ENCODE results near the gene NAA25.
"Not testable (repeated sequence)": the region's sequence is repeated elsewhere in the genome, so short reads cannot be mapped to it uniquely, and the experiment has no call there.

NAA25 gene

DNA sequence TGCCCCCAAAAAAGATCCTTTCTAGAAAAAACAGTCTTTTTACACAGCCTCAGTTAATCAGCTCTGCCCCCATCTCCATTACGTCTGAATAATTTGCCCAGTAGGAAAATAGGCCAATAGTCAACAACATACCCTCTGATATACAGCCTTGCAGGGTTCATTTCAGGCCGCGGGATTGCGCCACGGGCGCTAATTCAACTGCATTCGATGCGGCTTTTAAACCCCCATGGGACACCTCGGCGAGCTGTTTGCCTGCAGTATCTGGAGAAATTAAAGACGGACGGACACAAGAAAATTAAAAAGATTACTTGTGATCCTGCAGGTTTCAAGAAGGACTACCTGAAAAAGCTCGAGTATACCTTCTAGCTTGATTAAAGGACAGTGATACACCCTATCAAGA is 59.2 kb downstream of the NAA25 start:
- no peak for DNase-seq

DNA sequence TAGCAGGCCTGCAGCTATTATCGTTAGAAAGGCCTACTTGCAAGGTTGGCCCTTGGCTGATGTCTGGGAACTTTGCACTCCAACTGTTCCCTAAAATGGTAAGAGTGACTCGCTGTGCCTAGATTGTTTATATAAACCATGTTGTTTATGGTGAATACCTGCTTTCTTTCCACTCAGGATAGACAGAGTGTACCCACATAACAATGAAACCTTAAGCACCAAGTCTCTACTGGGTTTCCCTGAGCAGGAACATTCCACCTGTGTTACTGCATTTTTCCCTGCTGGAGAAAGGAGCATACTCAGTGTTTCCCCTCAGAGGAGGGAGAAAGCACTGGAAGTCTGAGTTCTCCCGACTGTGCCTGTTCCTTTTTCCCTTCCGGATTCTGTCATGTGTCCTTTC is 62.6 kb downstream of the NAA25 start:
- DNase-seq = no peak

DNA sequence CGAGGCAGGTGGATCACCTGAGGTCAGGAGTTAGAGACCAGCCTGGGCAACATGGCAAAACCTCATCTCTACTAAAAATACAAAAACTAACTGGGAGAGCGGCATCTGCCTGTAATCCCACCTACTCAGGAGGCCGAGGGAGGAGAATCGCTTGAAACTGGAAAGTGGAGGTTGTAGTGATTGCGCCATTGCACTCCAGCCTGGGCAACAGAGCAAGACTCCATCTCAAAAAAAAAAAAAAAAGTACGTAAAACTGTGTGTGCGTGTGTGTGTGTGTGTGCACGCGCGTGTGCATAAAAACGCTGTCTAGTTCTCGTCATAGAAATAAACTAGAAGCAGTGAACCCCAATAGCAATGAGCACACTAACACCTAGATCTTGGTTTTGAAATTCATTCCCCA is 72.0 kb downstream of the NAA25 start:
- not testable (repeated sequence) for DNase-seq

DNA sequence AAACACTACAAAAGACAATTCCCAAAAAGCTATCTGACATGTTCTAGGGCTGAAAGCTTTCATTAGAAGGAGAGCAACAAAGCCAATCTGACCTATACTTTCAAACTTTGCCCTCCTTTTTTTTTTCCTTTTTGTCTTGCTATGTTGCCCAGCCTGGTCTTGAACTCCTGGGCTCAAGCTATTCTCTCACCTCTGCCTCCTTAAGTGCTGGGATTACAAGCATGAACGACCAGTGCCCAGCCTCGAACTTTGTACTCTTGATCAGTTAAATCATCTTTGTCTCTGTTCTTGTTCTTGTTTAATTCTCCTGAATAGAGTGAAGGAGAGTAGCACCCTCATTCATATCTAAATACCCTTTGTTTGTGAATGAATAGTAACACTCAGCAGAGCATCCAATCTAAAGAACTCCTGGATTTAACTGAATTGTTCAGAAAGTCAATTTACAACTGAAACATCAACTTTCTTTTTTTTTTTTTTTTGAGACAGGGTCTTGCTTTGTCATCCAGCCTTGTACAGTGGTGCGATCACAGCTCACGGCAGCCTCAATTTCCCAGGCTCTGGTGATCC is 73.3 kb downstream of the NAA25 start:
- DNase-seq = no peak

DNA sequence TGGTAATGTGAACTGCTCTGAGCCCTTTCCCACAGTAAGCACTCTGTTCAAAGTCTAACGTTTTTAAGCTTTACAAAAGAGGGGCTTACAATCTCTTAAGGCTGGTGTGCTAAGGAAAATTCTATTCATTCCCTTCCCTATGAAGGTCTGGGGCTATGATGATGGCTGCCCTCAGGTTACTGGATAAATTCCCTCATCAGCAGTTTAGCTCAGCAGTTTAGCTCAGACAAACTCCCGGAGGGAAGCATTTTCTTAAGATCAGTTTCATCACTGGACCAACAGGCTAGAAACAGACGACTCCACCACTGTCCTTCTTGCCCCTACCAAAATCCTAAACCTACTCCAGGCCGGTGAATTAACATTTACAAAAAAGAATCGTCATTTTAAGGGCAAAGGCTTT is 76.3 kb downstream of the NAA25 start:
- no peak for DNase-seq

DNA sequence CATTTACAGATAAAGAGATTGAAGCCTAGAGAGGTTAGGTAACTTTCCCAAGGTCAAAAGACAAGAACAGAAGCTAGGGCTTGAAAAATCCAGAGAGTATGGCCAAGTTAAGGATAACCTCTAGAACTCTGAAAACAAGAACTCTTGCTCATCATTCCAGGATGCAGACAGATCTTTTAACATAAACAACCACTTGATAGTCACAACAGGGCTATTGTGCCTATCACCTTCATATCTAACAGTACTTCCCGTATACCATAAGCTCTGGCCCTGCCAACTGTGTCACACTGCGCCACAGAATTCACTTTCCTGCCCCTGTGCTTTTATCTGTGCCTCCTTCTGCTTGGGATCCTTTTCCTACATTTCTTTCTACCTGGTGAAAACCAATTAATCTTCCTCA is 77.1 kb downstream of the NAA25 start:
- no peak for DNase-seq

DNA sequence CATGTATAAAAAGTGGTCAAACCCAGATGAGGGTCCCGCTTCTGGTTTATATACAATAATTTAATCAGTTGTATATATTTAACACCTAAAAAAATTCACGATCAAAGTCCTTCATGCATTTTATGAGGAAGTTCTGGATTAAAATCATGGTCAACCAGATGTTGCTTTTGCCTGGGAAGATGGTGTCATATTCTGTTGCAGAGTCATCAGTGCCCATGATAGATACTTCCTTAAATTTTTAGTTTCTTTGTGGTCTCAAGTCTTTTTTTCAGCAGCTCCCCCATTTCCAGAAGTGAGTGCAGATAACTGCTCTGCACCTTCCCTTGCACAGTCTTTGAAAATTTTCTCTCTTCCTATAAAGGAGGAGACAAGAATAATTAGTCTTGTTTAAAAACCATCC is 79.3 kb downstream of the NAA25 start:
- DNase-seq = no peak

DNA sequence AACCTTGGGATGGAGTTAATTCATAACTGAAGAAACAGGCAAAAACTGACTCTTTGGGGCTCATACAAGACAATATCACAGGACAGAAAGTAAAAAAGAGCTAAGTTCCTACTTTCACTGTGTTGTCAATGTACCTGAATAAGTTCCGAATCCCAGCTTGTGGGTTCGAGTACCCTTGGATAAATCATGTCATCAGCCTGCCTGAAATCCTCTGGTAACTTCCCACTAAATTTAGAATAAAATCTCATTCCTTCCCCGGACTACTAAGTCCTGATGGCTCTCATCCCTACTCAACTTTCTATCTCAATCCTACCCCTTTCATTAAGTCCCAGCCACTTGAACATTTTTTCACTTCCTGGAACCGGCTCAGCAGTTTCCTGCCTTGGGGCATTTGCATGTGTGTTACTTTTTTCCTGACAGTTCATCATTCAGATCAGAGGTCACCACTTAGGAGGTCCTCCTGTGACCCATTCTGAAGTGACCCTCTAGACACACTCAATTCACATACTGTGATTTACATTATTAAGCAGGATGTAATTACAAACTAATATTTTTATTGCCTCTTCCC is 82.7 kb downstream of the NAA25 start:
- no peak for DNase-seq

DNA sequence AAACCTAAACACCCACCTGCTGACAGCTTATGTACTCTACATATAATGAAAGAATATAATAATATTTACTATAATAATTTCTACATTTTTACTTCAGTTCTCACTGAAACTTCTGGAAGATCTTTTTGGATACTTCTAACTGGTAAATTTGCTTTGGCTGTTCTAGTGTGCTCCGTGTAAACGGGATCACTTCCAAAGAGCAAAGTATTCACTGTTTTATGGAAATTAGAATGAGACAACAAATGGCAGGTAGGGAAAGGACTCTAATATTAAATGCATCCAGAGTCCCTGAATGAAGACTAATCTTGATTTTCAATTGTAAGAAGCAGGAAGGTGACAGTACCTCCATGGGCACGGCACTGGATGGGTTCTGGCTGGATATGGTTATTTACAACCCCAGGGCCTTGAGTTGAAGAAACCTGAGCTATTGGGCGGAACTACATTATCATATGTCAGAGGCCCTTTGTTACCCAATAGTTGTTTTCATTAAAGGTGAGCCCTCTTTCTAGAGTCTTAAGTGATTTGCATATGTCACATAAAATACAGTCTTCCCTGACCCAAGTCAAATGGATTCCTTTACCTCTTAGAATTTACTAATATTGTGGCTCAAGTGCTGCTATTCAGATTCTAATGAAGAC is 84.7 kb downstream of the NAA25 start:
- no peak for DNase-seq

DNA sequence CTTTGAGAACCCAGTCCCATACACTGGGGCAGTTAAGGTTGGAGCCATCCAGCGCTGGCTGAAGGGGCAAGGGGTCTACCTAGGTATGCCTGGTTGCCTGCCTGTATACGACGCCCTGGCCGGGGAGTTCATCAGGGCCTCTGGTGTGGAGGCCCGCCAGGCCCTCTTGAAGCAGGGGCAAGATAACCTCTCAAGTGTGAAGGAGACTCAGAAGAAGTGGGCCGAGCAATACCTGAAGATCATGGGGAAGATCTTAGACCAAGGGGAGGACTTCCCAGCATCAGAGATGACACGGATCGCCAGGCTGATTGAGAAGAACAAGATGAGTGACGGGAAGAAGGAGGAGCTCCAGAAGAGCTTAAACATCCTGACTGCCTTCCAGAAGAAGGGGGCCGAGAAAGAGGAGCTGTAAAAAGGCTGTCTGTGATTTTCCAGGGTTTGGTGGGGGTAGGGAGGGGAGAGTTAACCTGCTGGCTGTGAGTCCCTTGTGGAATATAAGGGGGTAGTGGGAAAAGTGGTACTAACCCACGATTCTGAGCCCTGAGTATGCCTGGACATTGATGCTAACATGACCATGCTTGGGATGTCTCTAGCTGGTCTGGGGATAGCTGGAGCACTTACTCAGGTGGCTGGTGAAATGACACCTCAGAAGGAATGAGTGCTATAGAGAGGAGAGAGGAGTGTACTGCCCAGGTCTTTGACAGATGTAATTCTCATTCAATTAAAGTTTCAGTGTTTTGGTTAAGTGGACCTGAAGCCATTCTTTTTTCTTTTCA is 86.2 kb downstream of the NAA25 start:
- DNase-seq = no peak

DNA sequence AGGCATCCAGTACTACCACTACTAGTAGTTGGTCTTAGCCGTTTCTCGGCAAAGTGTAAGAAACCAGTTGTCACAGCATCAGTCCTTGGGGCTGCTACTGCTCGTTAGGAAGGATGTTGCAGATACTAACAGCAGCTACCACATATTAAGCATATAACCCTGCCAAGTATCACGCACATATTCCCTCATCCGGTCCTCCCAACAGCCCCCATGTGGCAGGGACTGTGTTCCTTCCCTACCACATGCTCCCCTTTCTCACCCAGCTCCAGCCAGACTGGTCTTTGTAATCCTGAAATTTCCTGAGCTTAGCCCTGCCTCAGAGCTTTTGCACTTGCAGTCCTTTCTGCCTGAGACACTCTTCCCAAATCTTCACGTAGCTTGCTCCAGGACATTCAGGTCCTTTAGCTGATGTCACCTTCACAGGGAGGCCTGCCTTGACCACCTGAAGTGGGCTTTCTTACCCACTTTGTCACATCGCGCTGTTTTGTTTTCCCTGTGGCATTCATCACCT is 87.6 kb downstream of the NAA25 start:
- DNase-seq = no peak

DNA sequence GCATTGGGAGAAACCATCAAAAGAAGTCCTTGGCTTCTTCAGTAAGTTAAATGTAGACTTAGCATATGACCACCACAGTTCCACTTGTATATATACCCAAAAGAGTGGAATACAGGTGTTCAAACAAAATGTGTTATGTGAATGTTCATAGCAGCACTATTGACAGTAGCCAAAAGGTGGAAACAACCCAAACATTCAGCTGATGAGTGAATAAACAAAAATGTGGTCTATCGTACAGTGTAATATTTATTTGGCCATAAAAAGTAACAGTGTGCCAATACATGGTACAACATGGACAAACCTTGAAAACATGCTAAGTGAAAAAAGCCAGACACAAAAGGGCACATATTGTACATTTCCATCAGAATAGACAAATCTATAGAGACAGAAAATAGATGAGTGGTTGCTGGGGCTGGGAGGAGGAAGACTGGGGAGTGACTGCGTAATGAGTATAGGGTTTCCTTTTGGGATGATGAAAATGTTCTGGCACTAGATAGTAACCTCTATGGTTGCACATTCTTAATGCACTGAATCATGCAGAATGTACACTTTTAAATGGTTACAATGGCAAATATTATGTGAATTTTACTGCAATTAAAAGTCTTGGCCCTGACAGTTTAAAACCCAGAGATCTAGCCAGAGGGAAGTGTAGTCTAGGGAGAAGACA is 89.9 kb downstream of the NAA25 start:
- no peak for DNase-seq

DNA sequence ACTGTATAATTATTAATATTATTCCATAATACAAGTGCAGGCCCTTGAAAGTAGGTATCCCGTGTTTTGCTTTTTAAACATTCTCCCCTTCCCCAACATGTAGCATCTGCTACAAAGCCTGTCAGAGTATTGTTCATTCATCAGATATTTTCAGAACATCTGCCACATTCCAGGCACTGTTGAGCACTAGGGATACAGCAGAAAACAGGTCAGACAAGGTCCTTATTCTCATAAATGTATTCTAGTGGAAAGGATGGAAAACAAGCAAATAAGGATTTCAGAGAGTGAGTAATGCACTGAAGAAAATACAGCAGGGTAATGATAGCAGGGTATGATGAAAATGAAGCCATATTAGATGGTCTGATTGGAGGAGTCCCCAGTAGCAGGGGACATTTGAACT is 91.5 kb downstream of the NAA25 start:
- DNase-seq = no peak

DNA sequence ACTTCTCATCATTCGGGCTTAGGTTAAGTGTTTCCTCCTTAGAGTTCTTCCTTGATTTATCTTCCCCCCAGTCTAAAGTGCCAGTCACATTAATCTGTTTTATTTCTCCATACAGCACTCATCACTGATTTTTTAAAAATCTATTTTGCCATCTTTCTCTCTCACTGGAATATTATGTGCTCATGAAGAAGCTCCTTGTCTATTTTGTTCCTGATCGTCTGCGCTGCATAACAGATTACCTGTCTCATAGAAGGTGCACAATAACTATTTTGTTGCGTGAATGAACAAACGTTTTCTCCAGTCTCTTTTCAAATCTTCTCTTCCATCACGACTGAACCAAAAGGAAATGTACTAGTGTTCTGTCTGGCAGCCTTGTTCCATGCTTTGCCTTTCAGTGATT is 92.6 kb downstream of the NAA25 start:
- no peak for DNase-seq

DNA sequence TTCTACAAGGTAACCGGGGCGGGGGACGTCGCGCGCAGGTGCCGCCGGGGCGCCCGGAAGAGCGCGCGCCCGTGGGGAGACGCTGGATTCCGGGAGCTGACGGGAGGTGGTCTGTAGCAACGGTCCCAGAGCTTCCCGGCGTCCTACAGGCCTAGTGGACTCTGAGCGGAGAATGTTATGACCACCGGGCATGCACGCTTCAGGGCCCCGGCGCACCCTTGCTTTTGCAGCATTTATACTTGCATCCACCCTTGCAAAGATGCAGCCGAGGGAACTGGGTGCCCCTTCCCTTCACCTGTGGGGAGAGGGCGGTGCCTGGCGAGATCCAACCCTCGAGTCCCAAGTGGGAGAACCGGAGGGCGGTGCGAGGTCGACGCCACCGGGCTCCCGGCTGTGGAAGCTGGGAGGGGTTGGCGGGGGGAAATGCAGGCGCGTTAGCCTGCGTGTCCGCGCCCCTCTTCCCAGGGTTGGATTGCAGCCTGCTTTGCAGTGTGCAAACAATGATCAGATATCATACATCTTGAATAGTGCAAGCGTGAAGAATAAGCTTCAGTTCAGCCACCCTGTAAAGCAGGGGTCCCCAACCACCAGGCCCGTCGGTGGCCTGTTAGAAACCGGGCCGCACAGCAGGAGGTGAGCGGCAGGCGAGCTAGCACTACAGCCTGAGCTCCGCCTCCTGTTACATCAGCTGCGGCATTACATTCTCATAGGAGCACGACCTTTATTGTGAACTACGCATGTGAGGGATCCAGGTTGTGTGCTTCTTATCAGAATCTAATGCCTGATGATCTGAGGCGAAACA is 94.8 kb downstream of the NAA25 start:
- DNase-seq = peak; percentile 66

DNA sequence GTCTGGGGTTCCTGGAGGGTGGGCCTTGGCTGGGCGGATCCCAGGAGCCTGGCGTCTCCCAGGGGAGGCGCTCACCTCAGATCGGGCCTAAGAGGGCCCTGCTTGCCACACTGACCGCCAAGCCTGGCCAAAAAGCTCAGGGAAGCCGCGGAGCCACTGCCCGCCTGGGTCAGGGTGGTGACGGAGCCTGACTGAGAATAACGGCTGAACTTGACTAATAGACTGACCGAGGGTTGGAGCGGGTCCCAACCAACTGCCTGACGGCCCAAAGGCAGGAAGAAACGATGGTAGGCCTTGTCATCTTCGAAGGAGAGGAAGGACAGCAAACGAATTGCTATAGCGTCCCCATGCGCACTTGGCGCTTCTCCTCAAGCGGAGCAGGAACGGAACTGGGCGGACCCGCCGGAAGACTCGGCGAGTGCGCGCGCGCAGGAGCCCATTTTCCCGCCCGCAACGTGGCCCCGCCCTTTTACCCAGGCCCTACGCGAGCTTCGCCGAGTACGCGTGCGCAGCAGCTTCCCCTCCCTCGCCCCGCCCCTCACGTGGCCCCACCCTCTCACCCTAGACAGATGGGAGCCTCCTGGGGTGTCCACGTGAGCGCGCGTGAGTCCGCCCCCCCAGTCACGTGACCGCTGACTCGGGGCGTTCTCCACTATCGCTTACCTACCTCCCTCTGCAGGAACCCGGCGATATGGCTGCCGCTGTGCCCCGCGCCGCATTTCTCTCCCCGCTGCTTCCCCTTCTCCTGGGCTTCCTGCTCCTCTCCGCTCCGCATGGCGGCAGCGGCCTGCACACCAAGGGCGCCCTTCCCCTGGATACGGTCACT is 95.6 kb downstream of the NAA25 start, which contains the start of the genes ERP29 and TMEM116:
Gene ERP29 (plus strand): TSS at position 652 of the 826 bp plus-strand sequence. CDS start 40 bp downstream, at position 692.
Gene TMEM116 (minus strand): TSS at position 391 of the 826 bp plus-strand sequence. CDS start 7,895 bp downstream, outside the sequence.
- DNase-seq = peak; percentile 94

DNA sequence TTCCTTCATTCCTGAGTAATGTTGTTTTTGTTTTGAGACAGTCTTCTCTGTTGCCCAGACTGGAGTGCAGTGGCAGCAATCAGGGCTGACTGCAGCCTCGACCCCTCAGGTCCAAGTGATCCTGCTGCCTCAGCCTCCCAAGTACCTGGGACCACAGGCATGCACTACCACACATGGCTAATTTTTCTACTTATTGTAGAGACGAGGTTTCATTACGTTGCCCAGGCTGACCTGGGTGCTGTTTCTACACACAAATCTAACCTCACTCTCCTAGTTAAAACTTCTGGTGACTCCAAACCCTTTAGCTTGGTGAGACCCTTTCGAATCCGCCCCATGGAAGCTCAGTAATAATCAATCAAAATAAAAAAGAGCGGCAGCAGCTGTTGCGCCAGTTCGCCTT is 96.9 kb downstream of the NAA25 start:
- DNase-seq = no peak

DNA sequence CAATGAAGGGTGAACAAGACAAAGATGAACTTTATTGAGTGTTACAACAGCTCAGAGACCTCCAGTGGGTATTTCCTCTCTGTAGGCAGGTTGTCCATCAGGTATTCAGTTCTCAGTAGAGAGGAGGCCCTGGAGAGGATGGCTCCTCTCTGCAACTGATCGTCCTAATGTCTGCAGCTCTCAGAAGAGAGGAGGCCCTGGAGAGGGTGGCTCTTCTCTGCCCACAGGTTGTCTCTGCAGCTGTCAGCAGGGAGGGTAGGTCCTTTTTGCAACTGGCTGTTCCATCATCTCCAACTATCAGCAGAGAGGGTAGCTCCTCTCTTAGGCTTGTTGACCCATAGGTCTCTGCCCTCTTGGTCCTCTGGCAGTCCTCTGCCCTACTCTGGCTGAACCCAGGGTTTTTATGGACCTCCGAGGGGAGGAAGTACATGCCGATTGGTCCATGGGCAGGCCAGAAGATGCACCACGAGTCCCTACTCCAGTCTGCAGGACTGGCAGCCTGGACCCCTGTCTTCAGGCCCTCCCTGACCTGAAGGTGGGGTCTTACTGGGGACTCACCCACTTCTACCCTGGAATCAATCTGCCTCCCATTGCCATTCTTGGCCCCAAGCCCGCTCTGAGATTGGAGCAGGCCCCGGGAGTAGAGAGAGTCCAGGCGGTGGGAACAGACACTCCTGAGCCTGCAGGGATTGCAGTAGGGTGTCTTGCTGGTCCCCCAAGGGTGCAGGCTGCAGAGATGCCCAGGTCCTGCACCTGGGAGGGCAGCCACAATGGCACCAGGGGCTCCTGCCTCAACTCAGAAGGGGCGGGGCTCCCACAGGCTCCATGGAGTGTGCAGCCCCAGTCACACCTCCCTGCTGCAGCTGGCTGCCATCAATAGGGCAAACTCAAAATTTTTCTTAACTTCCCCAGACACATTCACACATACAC is 97.9 kb downstream of the NAA25 start:
- no peak for DNase-seq

DNA sequence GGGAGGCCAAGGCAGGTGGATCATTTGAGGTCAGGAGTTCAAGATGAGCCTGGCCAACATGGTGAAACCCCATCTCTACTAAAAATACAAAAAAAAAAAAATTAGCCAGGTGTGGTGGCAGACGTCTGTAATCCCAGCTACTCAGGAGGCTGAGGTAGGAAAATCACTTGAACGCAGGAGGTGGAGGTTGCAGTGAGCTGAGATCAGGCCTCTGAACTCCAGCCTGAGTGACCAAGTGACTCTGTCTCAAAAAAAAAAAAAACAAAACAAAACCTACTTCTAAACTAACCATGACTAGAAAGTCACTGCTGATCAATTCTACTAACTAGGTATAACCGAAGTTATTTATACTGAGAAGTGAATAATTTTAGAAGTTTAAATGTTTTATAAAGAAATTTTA is 99.0 kb downstream of the NAA25 start:
- DNase-seq = not testable (repeated sequence)

DNA sequence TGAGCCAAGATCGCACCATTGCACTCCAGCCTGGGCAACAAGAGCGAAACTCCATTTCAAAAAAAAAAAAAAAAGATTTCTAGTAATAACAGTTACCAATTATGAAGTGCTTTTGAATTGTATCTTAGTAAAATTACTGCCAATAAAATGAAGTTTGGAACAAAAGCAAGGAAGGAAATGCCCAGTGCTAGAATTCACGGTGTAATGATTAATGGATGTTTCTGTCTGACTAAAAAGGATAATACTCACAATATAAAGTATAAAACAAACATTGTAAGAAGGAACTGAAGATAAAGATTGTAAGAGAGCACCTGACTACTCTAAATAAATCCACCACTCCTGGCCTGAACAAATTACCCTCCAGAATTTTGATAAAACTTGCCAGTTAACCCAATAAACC is 99.7 kb downstream of the NAA25 start:
- DNase-seq = no peak

Measured in NCI-H526 treated with DMSO at 0.1 percent for 48 hours (cell line).